ES-I3 (cell line): ENCODE measurements around the gene NAIF1.
"Not testable (repeated sequence)": the region's sequence is repeated elsewhere in the genome, so short reads cannot be mapped to it uniquely, and the experiment has no call there.

Experiments
- H3K36me3 ChIP-seq: 2 replicates; pipeline ENCODE4 v1.6.1; 2013; ENCODE audit warnings: mild to moderate bottlenecking, low read length, control low read depth, moderate library complexity; ENCODE audit not compliant: insufficient read depth
- H3K4me1 ChIP-seq: 2 replicates; pipeline ENCODE4 v1.6.1; 2013; ENCODE audit warnings: mild to moderate bottlenecking, control low read depth, low read length; ENCODE audit not compliant: insufficient read depth
- H3K9ac ChIP-seq: 2 replicates; pipeline ENCODE4 v1.6.1; 2013; ENCODE audit warnings: low read depth, mild to moderate bottlenecking, low read length, moderate library complexity
- H3K9me3 ChIP-seq: 2 replicates; pipeline ENCODE4 v1.6.1; 2013; ENCODE audit warnings: mild to moderate bottlenecking, low read length, moderate library complexity; ENCODE audit not compliant: control insufficient read depth, insufficient read depth

Gene NAIF1

DNA sequence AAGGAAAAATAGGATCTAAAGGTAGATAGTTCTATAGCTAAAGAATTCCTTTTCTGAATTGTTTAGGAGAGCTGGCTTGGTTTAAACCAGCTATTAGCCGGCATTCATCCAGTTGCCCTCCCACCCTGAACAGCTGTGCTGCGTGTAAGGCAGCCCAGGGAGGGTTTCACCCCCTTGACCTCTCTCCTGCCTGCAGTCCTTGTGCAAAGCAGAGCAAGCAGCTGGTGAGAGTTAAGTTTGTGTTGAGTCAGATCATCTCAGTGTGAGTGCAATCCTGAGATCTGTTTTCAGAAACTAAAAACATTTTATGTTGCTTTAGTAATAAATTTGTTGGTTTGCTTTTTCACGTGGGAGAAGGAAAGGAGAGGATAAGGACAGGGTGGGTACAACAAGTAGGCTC lies 13.9 kb upstream of the NAIF1 start:
- peaks cover 32% of the 10 kb centered on the region for H3K4me1 ChIP-seq
- H3K9me3 ChIP-seq: no peaks in the 10 kb centered on the region
- no peaks in the 10 kb centered on the region for H3K36me3 ChIP-seq
- H3K9ac ChIP-seq: no peak overlapping the region

DNA sequence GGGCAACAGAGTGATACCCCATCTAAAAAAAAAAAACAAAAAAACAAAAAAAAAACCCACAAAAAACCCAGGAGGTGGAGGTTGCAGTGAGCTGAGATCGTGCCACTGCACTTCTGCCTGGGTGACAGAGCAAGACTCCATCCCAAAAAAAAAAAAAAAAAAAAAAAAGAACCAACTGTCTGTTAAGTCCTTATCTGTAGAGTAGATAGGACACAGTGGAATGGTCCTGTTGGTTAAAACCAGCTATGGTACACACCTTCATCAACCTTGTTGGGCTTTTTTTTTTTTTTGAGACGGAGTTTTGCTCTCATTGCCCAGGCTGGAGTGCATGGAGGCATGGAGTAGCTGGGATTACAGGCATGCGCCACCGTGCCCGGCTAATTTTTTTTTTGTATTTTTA lies 13.1 kb upstream of the NAIF1 start:
- peaks cover 32% of the 10 kb centered on the region for H3K4me1 ChIP-seq

DNA sequence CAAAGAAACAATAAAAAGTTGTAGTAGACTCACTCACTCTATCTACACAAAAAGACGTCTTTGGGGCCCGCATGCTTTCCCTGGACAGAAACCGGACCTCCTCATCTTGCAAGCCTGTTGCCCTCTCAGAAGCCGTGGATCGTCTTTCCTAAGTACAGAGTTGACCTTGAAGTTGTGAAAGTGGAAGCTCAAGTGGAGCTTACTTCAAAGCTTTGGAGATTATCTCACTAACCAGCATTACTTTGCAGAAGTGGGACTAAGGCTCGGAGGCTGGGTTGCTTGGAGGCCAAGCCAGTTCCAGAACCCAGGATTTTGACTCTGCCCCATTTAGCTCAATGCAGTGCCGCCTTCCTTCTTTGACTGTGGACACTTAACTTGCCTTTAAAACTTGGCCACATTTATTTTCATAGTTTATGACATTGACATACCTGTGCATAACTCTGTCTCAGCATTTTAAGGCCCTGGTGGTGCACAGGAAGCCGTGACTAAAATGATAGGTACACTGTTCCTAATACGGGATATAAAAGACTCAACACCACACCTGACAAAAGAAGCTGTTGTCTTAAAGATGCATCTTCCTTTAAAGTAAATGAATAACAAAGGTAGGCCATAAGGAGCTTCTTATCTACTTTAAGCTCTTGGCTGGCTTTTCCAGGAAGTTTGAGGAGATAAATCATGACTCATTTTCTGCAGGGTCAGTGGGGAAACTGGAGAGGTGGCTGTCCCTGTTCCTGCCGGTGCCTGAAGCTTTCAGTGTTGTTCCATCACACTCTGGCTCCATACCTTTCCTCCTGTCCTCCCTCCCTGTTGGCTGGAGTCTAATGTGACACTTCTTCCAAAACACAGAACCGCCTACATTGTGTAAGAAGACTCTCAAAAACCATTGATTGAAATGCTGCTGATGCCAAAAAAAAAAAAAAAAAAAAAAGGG lies 11.6 kb upstream of the NAIF1 start:
- H3K4me1 ChIP-seq: peaks cover 30% of the 10 kb centered on the region

More for the DNA sequence above, 13.1 kb upstream of the NAIF1 start:
- Histone ChIP-seq H3K36me3 (no peaks in the 10 kb centered on the region), H3K9me3 (no peaks in the 10 kb centered on the region), H3K9ac (no peak overlapping the region)

DNA sequence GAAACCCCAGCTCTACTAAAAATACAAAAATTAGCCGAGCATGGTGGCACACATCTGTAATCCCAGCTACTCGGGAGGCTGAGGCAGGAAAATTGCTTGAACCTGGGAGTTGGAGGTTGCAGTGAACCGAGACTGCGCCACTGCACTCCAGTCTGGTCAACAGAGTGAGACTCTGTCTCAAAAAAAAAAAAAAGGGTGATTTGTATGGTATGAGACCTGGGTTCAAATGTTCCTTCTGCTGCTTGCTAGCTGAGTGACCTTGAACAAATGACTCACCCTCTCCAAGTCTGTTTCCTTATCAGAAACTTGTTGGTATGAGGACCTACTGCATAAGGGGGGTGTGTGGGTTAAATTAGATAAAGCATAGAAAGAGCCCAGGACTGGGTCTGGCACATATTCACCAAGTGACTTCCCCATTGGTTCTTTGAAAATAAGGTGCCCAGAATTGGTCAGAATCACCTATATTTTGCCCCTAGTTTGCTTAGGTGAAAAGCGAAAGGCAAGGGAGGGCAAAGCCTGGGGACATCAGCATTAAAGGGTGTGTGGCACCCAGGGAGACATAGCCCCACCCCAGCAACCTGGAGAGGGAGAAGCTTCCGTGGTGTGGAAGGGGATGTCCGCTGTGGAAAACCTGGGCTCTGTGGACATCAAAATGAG lies 10.9 kb upstream of the NAIF1 start:
- H3K9ac ChIP-seq: no peak overlapping the region
- H3K36me3 ChIP-seq: no peaks in the 10 kb centered on the region
- H3K9me3 ChIP-seq: no peaks in the 10 kb centered on the region
- peaks cover 35% of the 10 kb centered on the region for H3K4me1 ChIP-seq

More for the DNA sequence above, 11.6 kb upstream of the NAIF1 start:
- Histone ChIP-seq H3K9ac (no peak overlapping the region), H3K9me3 (no peaks in the 10 kb centered on the region), H3K36me3 (no peaks in the 10 kb centered on the region)

DNA sequence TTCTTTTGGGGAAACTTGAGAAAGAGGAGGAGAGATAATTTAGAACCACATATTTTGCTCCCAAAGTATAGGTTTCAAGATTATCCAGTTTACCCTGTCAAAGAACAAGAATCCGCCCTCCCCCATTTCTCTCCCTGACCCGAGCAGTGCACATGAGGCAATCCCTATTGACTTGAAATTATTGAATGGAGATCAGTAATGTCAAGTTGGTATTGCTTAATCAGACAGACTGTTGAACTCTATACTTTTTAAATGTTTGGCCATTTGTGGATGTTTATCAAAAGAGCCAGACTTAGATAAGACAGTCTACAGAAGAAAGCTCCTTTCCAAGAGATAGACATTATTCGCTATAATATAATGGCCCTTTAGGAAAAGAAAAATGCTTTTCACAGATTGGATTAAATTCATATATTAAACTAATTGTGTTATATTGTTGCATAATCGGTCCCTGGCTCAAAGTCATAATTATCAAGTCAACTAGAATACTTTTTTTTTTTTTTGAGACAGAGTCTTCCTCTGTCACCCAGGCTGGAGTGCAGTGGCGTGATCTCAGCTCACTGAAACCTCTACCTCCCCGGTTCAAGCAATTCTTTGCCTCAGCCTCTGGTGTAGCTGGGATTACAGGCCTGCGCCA lies 6.2 kb upstream of the NAIF1 start:
- H3K36me3 ChIP-seq: no peaks in the 10 kb centered on the region
- H3K9me3 ChIP-seq: no peaks in the 10 kb centered on the region
- no peak overlapping the region for H3K9ac ChIP-seq
- H3K4me1 ChIP-seq: peaks cover 28% of the 10 kb centered on the region

DNA sequence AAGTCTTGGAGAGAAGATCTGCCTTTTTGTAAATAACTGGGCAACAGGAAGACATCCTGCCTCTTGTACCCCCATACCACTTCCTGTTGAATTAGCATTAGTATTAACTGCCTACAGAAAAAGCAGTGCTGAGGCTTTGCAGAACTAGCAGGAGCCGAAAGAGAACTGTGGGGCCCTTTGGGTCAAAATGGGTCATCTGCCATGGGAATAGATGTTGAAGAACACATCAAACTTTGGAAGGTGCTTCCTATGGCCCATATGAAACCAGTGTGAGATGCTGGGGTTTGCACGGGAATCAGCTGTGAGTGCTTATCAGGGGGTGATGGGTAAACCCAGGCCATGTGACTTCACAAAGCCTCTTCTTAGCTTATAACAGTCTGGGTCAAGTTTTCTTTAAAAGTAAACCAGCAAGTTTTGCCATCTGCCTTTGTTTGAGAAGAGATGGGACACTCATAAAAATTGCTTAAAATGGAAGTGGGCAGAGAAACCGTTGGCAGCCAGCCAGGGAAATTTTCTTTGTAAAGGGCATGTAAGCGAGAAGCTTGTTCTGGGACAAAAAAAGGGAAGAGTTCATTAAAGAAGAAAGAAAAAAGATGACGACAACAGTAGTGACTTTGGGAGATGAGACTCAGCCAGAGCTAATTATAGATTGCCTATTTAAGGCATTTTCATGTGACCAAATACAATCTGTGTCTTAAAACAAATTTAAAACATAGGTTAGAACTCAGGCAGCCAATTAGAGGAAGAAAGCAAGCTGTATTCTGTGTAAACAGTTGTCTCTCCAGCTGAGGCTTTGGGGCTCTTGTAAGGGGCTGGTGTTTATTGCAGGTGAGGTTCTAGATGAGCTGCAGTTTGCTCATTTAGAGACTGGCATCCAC lies 5.3 kb upstream of the NAIF1 start:
- peaks cover 23% of the 10 kb centered on the region for H3K4me1 ChIP-seq
- H3K36me3 ChIP-seq: no peaks in the 10 kb centered on the region
- H3K9me3 ChIP-seq: no peaks in the 10 kb centered on the region
- no peak overlapping the region for H3K9ac ChIP-seq

DNA sequence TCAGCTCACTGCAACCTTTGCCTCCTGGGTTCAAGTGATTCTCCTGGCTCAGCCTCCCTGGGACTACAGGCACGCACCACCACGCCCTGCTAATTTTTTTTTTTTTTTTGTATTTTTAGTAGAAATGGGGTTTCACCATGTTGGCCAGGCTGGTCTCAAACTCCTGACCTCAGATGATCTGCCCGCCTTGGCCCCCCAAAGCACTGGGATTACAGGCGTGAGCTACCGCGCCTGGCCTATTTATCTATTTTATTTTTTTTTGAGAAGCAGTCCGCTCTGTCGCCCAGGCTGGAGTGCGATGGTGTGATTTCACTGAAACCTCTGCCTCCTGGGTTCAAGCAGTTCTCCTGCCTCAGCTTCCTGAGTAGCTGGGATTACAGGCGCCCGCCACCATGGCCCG lies 4.4 kb upstream of the NAIF1 start:
- H3K4me1 ChIP-seq: peaks cover 23% of the 10 kb centered on the region
- not testable (repeated sequence) for H3K36me3 ChIP-seq, H3K9ac ChIP-seq, H3K9me3 ChIP-seq

DNA sequence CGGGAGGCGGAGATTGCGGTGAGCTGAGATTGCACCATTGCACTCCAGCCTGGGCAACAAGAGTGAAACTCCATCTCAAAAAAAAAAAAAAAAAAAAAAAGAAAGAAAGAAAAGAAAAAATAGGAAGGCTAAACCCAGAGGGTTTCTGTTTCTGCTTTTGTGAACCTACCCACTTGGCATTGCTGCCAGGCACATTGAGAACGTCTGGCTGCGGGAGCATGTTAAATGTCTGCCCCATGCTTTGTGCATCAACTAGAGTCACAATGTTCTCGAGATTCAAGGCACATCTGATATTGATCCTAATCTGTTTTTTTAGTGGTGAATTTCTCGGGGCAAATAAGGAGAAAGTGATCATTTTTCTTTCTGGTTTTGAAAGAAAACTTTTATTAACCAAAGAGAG lies 3.8 kb upstream of the NAIF1 start:
- Histone ChIP-seq H3K36me3 (no peaks in the 10 kb centered on the region), H3K9ac (no peak overlapping the region), H3K4me1 (peaks cover 23% of the 10 kb centered on the region), H3K9me3 (no peaks in the 10 kb centered on the region)

DNA sequence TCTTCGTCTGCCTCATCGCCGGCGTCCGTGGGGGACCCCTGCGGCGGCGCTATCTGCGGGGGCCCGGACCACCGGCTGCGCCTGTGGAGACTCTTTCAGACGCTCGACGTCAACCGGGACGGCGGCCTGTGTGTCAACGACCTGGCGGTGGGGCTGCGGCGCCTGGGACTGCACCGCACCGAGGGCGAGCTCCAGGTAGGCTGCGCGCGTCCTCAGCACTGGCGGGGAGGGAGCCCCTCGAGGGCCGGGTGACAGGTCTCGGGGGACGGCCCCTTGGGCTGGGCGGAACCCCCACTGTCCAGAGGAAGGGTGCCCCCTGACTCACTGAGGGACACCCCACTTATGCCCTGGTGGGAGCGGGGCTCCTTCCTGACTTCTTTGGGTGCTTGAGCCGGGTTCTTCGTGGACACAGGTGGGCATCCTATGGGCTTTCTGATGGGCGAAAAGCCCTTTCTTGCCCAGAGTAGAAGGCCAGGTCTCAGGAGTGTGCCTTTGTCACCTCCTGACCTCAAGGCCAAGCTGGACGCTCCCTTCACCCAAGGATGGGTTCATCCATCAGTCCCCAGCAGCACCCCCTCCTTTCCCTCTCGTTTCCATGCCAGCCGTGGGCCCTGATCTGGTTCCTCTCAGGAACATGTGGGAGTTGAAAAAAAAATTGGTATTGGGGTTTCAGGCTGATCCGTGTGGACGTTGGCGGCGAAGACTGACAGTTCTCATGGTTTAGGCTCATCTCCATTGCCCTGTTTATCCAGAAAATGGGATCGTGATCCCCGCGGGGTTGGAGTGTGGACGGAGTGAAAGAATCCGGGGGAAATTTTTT lies 1.5 kb upstream of the NAIF1 start:
- peaks cover 23% of the 10 kb centered on the region for H3K4me1 ChIP-seq
- H3K9me3 ChIP-seq: no peaks in the 10 kb centered on the region
- peak overlapping the region; percentile 84 for H3K9ac ChIP-seq

DNA sequence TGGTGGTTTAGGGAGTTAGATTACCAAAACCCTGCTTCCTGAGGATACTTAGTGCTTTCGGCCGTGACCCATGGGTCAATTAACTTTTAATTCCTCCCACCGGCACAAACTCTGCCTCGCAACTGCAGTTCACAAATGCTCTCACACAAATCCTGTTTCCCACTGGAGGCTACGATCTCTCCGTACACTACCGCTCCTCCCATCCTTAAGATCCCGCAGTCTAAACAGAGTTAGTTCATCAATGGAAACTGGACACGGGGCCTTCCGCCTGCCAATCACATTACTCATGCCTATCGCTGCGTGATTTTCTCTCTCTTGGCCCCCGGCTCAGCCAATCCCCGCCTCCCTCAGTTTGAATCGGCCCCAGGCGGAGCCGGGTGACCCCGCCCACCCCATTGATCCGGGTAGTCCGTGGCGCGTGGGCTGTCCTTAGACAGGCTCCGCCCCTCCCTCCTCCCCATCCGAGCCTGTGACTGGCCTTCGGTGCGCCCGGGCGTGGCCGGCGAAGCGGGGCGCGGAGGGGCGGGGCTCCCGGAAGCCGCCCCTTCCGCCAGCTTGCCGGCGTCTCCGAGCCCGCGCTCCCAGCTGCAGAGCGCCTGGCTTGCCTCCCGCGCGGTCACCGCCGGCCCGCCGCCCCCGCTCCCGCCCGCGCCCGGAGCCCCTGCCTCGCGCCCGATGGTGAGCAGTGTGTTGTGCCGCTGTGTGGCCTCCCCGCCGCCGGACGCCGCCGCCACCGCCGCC lies 695 bp upstream of the NAIF1 start, which contains the start of gene SLC25A25:
TSS of gene SLC25A25 (plus strand) at position 588 of the 741 bp plus-strand sequence. CDS start at position 676, 88 bp downstream.
- H3K9ac ChIP-seq: peak within 1 kb of the TSS; percentile 100
- no peaks in the 10 kb centered on the region for H3K36me3 ChIP-seq
- peaks cover 16% of the 10 kb centered on the region for H3K4me1 ChIP-seq
- H3K9me3 ChIP-seq: no peaks in the 10 kb centered on the region

More for the DNA sequence above, 1.5 kb upstream of the NAIF1 start:
- no peaks in the 10 kb centered on the region for H3K36me3 ChIP-seq

DNA sequence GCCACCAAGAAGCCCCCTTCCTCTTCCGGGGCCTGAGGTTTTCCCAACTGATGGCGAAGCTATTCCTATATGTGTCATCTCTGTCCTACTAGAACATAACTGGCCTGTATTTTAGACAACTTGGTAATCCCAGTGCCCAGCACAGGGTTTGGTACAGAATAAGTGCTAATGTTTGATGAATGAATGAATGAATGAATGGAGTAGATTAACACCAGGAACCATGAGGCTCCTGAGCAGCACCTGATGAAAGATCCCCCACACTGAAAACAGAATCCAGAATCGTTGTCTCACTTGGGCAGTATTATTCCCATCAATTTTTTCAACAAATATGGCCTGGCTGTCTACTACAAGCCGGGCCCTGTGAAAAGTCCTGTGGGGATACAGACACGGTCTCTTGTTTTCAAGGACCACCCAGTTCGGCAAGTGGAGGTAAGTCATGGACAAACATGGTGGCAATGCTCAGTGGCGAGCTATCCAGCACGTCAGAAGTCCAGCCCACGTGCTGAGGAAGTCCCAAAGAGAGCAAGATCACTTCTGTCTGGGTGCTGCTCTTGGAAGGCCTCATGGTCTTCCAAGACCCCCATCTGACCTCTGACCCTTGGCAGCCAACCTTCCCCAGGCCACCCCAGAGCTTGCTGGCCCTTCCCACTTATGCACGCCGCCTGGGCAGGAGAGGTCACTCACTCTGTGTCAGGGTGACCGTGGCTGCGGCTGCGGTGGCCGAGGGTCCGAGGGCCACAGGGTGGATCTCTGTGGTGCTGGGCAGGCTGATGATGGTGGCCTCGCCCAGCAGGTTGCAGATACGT lies 1.0 kb downstream of the NAIF1 start:
- peaks cover 3% of the 10 kb centered on the region; the same call in 1 of the 2 replicates for H3K4me1 ChIP-seq
- H3K36me3 ChIP-seq: no peaks in the 10 kb centered on the region
- no peak overlapping the region; the same call in 1 of the 2 replicates for H3K9ac ChIP-seq
- no peaks in the 10 kb centered on the region for H3K9me3 ChIP-seq
